ENCODE data around the gene CAPSL. TPM values are rescaled to one million over a fixed set of nuclear protein-coding genes. Genes with fewer than 3 reads are reported as not detected.
"Not testable (repeated sequence)": the region's sequence is repeated elsewhere in the genome, so short reads cannot be mapped to it uniquely, and the experiment has no call there.

Gene CAPSL
- 1 to 10 TPM in 1 of 2 donors, not detected in 1; 1.1 TPM for total RNA-seq

- ATAC-seq (replicated peaks), result no peak
- Mint-ChIP-seq H3K9me3 (no peaks in the 10 kb centered on the region), H3K4me1 (no peaks in the 10 kb centered on the region), H3K27ac (no peak within 1 kb of the TSS), H3K4me3 (no peak within 1 kb of the TSS), H3K27me3 (peaks cover 22% of the 10 kb centered on the region), H3K36me3 (ENCODE audit: low read depth) (no peaks in the 10 kb centered on the region)
Observed at GRCh38 chr5:35938568-35939227, at the start of gene CAPSL. Gene CAPSL (minus strand): TSS chr5:35938622. CDS start chr5:35921120, 17,502 bp downstream.

GRCh38 chr5:35987776-35988175, 49.4 kb upstream of the CAPSL start:
- ATAC-seq (replicated peaks), result no peak
- Mint-ChIP-seq H3K36me3 (ENCODE audit: low read depth) (no peaks in the 10 kb centered on the region), H3K27me3 (peaks cover 26% of the 10 kb centered on the region), H3K4me3 (no peak overlapping the region), H3K4me1 (no peaks in the 10 kb centered on the region), H3K27ac (no peak overlapping the region), H3K9me3 (peaks cover 3% of the 10 kb centered on the region)

- H3K27me3 Mint-ChIP-seq, result peaks cover 20% of the 10 kb centered on the region
- no peak for ATAC-seq (replicated peaks)
- no peak overlapping the region for H3K27ac Mint-ChIP-seq
- no peak overlapping the region for H3K4me3 Mint-ChIP-seq
- no peaks in the 10 kb centered on the region for H3K36me3 Mint-ChIP-seq (ENCODE audit: low read depth)
- H3K9me3 Mint-ChIP-seq, result peaks cover 22% of the 10 kb centered on the region
- no peaks in the 10 kb centered on the region for H3K4me1 Mint-ChIP-seq
Observed at GRCh38 chr5:35979715-35980114, 41.3 kb upstream of the CAPSL start.

- H3K36me3 Mint-ChIP-seq (ENCODE audit: low read depth), result not testable (repeated sequence)
Observed at GRCh38 chr5:35976859-35977258, 38.4 kb upstream of the CAPSL start.

DNA sequence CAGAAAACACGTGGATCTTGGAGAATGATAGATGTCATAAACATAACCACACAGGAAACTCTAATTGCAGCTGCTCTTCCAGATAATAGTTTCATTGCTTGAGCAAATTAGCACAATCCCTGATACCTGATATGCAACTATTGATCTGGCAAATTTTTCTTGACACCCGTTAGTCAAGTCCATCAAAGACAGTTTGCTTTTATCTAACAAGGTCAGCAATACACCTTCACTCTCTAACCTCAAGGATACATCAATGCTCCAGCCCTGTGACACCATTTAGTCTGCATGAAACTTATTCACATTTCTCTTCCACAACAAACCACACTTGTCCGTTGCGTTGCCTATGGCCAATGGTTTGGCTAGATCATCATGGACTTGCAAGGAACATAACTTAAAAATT, 36.1 kb upstream of the CAPSL start:
- Mint-ChIP-seq H3K4me3 (no peak overlapping the region), H3K27ac (no peak overlapping the region), H3K4me1 (no peaks in the 10 kb centered on the region), H3K36me3 (ENCODE audit: low read depth) (no peaks in the 10 kb centered on the region), H3K9me3 (peaks cover 10% of the 10 kb centered on the region), H3K27me3 (peaks cover 29% of the 10 kb centered on the region)
- ATAC-seq (replicated peaks), result no peak

More at GRCh38 chr5:35976859-35977258, 38.4 kb upstream of the CAPSL start:
- Mint-ChIP-seq H3K27me3 (peaks cover 16% of the 10 kb centered on the region), H3K9me3 (peaks cover 17% of the 10 kb centered on the region)
- ATAC-seq (replicated peaks); H3K4me1 Mint-ChIP-seq; H3K27ac Mint-ChIP-seq; H3K4me3 Mint-ChIP-seq: not testable (repeated sequence)

GRCh38 chr5:35971878-35972210, 33.4 kb upstream of the CAPSL start:
- Mint-ChIP-seq H3K4me1 (no peaks in the 10 kb centered on the region), H3K4me3 (no peak overlapping the region), H3K9me3 (no peaks in the 10 kb centered on the region), H3K27ac (no peak overlapping the region), H3K36me3 (ENCODE audit: low read depth) (no peaks in the 10 kb centered on the region), H3K27me3 (peaks cover 28% of the 10 kb centered on the region)
- no peak for ATAC-seq (replicated peaks)

- no peak for ATAC-seq (replicated peaks)
- Mint-ChIP-seq H3K36me3 (ENCODE audit: low read depth) (no peaks in the 10 kb centered on the region), H3K4me3 (no peak overlapping the region), H3K4me1 (no peaks in the 10 kb centered on the region), H3K27ac (no peak overlapping the region), H3K27me3 (peaks cover 28% of the 10 kb centered on the region), H3K9me3 (no peaks in the 10 kb centered on the region)
Observed at GRCh38 chr5:35971186-35971877, 32.9 kb upstream of the CAPSL start.

DNA sequence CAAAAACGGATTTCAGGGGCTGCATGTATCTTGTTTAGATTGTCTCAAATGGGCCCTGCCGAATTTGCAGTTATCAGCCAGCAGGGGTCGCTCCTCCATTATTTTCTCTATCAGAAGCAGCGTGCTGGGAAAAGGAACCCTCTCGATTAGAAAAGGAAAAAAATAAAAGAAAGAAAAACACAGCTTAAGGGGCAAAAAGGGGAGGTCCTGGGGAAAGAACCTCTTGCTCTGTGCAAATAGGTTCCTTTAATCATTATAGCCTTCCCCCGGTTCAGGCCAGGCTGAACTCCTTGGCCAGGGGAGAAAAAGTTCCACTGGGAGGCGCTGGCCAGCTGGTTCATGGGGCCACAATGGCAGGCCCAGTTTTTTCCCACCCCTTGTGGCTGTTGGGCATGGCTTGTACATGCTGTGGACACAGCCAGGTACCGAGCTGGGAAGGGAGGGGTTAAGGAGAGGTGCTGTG, 25.0 kb upstream of the CAPSL start:
- Mint-ChIP-seq H3K9me3 (no peaks in the 10 kb centered on the region), H3K36me3 (ENCODE audit: low read depth) (no peaks in the 10 kb centered on the region), H3K27ac (no peak overlapping the region), H3K27me3 (peaks cover 27% of the 10 kb centered on the region), H3K4me3 (no peak overlapping the region), H3K4me1 (no peaks in the 10 kb centered on the region)
- no peak for ATAC-seq (replicated peaks)

DNA sequence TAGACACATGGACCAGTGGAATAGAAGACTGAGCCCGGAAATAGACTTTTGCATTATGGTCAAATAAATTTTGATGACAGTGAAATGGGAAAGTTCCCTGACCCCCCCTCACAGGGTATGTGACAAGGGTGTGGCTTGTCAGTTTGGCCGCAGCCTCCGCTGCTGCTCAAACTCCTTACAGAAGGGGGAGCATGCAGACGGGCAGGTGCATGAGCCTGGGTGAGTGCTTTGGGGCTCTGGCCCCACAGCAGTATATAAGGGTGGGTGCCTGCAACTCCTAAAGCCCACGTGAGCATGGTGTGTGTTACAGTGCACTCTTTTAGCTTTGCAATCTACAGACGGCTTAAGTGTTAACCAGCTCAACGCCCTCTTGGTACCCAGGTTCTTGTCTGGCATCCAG, 21.9 kb upstream of the CAPSL start:
- no peaks in the 10 kb centered on the region for H3K36me3 Mint-ChIP-seq (ENCODE audit: low read depth)
- no peak overlapping the region for H3K27ac Mint-ChIP-seq
- no peaks in the 10 kb centered on the region for H3K9me3 Mint-ChIP-seq
- ATAC-seq (replicated peaks), result no peak
- no peak overlapping the region for H3K4me3 Mint-ChIP-seq
- peaks cover 31% of the 10 kb centered on the region for H3K27me3 Mint-ChIP-seq
- H3K4me1 Mint-ChIP-seq, result no peaks in the 10 kb centered on the region

DNA sequence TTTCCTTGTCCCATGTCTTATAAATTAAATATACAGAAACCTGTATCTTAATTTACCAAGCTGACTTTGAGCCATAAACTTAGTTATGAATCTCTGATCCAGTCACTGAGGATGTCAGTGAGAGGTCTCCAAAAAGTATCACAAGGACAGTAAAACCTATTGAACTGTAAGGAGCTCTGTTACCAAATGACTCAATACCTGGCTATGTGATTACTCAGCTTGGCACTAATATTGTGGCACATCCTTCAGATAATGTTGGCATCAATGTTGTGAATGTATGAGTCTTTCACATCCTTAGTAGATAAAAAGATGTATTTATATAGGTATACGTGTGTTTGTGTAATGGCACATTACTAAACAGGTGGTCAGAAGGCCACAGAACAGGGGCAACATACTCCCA, 18.0 kb upstream of the CAPSL start:
- peaks cover 47% of the 10 kb centered on the region for H3K27me3 Mint-ChIP-seq
- H3K4me1 Mint-ChIP-seq, result peaks cover 5% of the 10 kb centered on the region
- H3K27ac Mint-ChIP-seq, result no peak overlapping the region
- H3K4me3 Mint-ChIP-seq, result no peak overlapping the region
- H3K36me3 Mint-ChIP-seq (ENCODE audit: low read depth), result no peaks in the 10 kb centered on the region
- no peak for ATAC-seq (replicated peaks)
- H3K9me3 Mint-ChIP-seq, result no peaks in the 10 kb centered on the region

DNA sequence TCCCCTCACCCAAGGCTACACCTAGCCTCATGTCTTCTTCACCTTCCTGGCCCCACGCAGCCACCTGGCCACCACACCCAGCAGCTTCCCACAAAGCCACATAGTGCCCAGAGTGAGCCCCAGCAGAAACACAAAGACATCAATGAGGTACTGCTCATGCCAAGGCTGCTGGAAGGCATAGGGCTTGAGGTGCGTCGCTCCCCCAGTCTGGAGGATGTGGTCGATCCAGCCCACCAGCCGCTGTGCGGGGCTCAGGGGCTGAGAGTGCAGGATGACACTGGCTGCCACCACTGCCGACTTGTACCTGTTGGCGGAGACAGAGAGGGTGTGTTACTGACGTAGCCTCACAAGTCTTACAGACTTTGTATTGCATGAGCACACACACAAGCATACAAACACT, 15.8 kb upstream of the CAPSL start:
- Mint-ChIP-seq H3K9me3 (no peaks in the 10 kb centered on the region), H3K27me3 (peaks cover 47% of the 10 kb centered on the region), H3K4me1 (peaks cover 5% of the 10 kb centered on the region), H3K4me3 (no peak overlapping the region), H3K27ac (no peak overlapping the region), H3K36me3 (ENCODE audit: low read depth) (no peaks in the 10 kb centered on the region)
- peak; percentile 18 for ATAC-seq (replicated peaks)

GRCh38 chr5:35947085-35947484, 8.7 kb upstream of the CAPSL start:
- Mint-ChIP-seq H3K27ac (no peak overlapping the region), H3K4me3 (no peak overlapping the region), H3K36me3 (ENCODE audit: low read depth) (no peaks in the 10 kb centered on the region), H3K4me1 (no peaks in the 10 kb centered on the region), H3K27me3 (peaks cover 25% of the 10 kb centered on the region), H3K9me3 (no peaks in the 10 kb centered on the region)
- no peak for ATAC-seq (replicated peaks)

GRCh38 chr5:35939639-35940038, 1.2 kb upstream of the CAPSL start:
- H3K9me3 Mint-ChIP-seq, result no peaks in the 10 kb centered on the region
- no peaks in the 10 kb centered on the region for H3K4me1 Mint-ChIP-seq
- no peak overlapping the region for H3K4me3 Mint-ChIP-seq
- no peak for ATAC-seq (replicated peaks)
- H3K36me3 Mint-ChIP-seq (ENCODE audit: low read depth), result no peaks in the 10 kb centered on the region
- H3K27me3 Mint-ChIP-seq, result peaks cover 27% of the 10 kb centered on the region
- no peak overlapping the region for H3K27ac Mint-ChIP-seq

GRCh38 chr5:35926389-35927051, 11.9 kb downstream of the CAPSL start:
- no peak overlapping the region for H3K27ac Mint-ChIP-seq
- H3K4me3 Mint-ChIP-seq, result peak overlapping the region; percentile 85
- H3K9me3 Mint-ChIP-seq, result no peaks in the 10 kb centered on the region
- H3K4me1 Mint-ChIP-seq, result peaks cover 25% of the 10 kb centered on the region
- ATAC-seq (replicated peaks), result peak; percentile 30
- no peaks in the 10 kb centered on the region for H3K27me3 Mint-ChIP-seq
- H3K36me3 Mint-ChIP-seq (ENCODE audit: low read depth), result no peaks in the 10 kb centered on the region
